Kidney (tissue), 22 donors: ENCODE results near the gene HAO2. TPM values are rescaled to one million over a fixed set of nuclear protein-coding genes. Genes with fewer than 3 reads are reported as not detected.

Experiments
- DNase-seq, 5 donors: peaks; one replicate each; pipeline ENCODE4 v3.0.0-alpha.2; 2013 to 2020
- FAIRE-seq: peaks from 2 replicates; lab custom pipeline; 2012; peaks lifted over from hg19 to GRCh38; lab: Jason Lieb, UNC
- H3K27ac ChIP-seq, 2 donors: one replicate each; pipeline ENCODE4 v1.7.0; 2013; ENCODE audit warnings: low read depth in 2 of 2, low read length in 2 of 2, inconsistent platforms in 1 of 2
- H3K27me3 ChIP-seq: one replicate; pipeline ENCODE4 v1.7.1; 2013; ENCODE audit warnings: low read length, inconsistent platforms; ENCODE audit not compliant: control insufficient read depth, insufficient read depth
- H3K36me3 ChIP-seq, 3 donors: one replicate each; pipeline versions ENCODE4 v1.7.0 to v1.7.1; 2013; ENCODE audit warnings: low read length in 3 of 3, control low read depth in 1 of 3, inconsistent platforms in 1 of 3; ENCODE audit not compliant: insufficient read depth in 3 of 3, control insufficient read depth in 2 of 3
- H3K4me1 ChIP-seq, 3 donors: one replicate each; pipeline versions ENCODE4 v1.7.0 to v1.7.1; 2013; ENCODE audit warnings: low read length in 3 of 3, inconsistent platforms in 1 of 3, low read depth in 1 of 3; ENCODE audit not compliant: control insufficient read depth in 2 of 3, insufficient read depth in 2 of 3
- H3K4me3 ChIP-seq, 3 donors: one replicate each; pipeline versions ENCODE4 v1.7.0 to v1.8.1; 2013; ENCODE audit warnings: low read length in 3 of 3, control low read depth in 1 of 3, inconsistent platforms in 1 of 3
- H3K9ac ChIP-seq, 3 donors: one replicate each; pipeline versions ENCODE4 v1.7.0 to v1.7.1; 2013; ENCODE audit warnings: low read length in 3 of 3, control low read depth in 1 of 3, inconsistent platforms in 1 of 3
- H3K9me3 ChIP-seq, 3 donors: one replicate each; pipeline versions ENCODE4 v1.7.0 to v1.7.1; 2013; ENCODE audit warnings: low read length in 3 of 3, control low read depth in 1 of 3, inconsistent platforms in 1 of 3; ENCODE audit not compliant: control insufficient read depth in 2 of 3, insufficient read depth in 1 of 3
- CTCF ChIP-seq: IDR thresholded peaks from 3 replicates; pipeline ENCODE4 v1.5.1; 2012; ENCODE audit warnings: mild to moderate bottlenecking, moderate library complexity, borderline replicate concordance; ENCODE audit not compliant: insufficient read depth; ENCODE audit errors: extremely low read depth
- intact Hi-C: fragments of 100-400 bp; cut with DNase I; formaldehyde crosslinking; loops from one replicate; pipeline ENCODE4 v1.11.1; 2022
- long read RNA-seq, 10 donors: library from polyadenylated mRNA in 1 of 10; unstranded in 1 of 10; transcript quantifications; one replicate each; pipeline ENCODE4 v2.0.0 and lab custom pipeline, GENCODE V29; 2021 to 2026
- polyA plus RNA-seq: library from polyadenylated mRNA; stranded (reverse); fragments of 350-450 nt; fragmentation: Illumina TruSeq; extraction: RNeasy Lipid Tissue Mini Kit (QIAGEN cat#74804); gene quantifications from one replicate; pipeline ENCODE4 v1.2.3, GENCODE V29; 2014; ENCODE audit warnings: low read depth, low replicate concordance; ENCODE audit not compliant: insufficient read depth
- total RNA-seq: library from RNA; stranded (reverse); fragmentation: NEBNext Ultra II Directional; extraction: Animal tissue kit (Norgen Biotek cat#: 25700); gene quantifications from one replicate; pipeline ENCODE4 v1.2.1, GENCODE V29; 2021
- donor health status: control.
- donor health status: control.
- donor health status: control.
- donor health status: control.
- donor health status: control.
- donor health status: DM: yes; HTN: yes; CAD: no.
- donor health status: Normal renal cell carcinoma (clear cell type).

Gene HAO2
- total RNA-seq, result 1.9 TPM
- polyA plus RNA-seq, result 183 TPM
- long read RNA-seq, donor 1, transcript HAO2-205 (9 exons, 1,696 nt), result major isoform, 6 of 10 reads
- long read RNA-seq, donor 1, partial matches to known transcripts, result 0 of 10 reads
- long read RNA-seq, donor 1, other reads (novel, unspliced or antisense), result 0 of 10 reads
- long read RNA-seq, donor 2, transcript HAO2-205 (9 exons, 1,696 nt), result major isoform, 15 of 28 reads
- long read RNA-seq, donor 2, partial matches to known transcripts, result 0 of 28 reads
- long read RNA-seq, donor 2, other reads (novel, unspliced or antisense), result 11 of 28 reads
- long read RNA-seq, donor 3, transcript HAO2-205 (9 exons, 1,696 nt), result major isoform, 15 of 27 reads
- long read RNA-seq, donor 3, partial matches to known transcripts, result 6 of 27 reads
- long read RNA-seq, donor 3, other reads (novel, unspliced or antisense), result 0 of 27 reads
- long read RNA-seq, donor 4, partial matches to known transcripts, result 0 of 4 reads
- long read RNA-seq, donor 4, other reads (novel, unspliced or antisense), result 0 of 4 reads
- long read RNA-seq, donor 5, partial matches to known transcripts, result 0 of 1 reads
- long read RNA-seq, donor 5, other reads (novel, unspliced or antisense), result 0 of 1 reads
- long read RNA-seq, donor 6, transcript HAO2-205 (9 exons, 1,696 nt), result major isoform, 13 of 55 reads
- long read RNA-seq, donor 6, transcript HAO2-201 (8 exons, 1,417 nt), result minor isoform, 12 of 55 reads
- long read RNA-seq, donor 6, partial matches to known transcripts, result 10 of 55 reads
- long read RNA-seq, donor 6, other reads (novel, unspliced or antisense), result 18 of 55 reads
- long read RNA-seq, donor 7, partial matches to known transcripts, result 0 of 1 reads
- long read RNA-seq, donor 7, other reads (novel, unspliced or antisense), result 1 of 1 reads
- long read RNA-seq, donor 8, partial matches to known transcripts, result 0 of 6 reads
- long read RNA-seq, donor 8, other reads (novel, unspliced or antisense), result 0 of 6 reads
- long read RNA-seq, donor 9, partial matches to known transcripts, result 0 of 3 reads
- long read RNA-seq, donor 9, other reads (novel, unspliced or antisense), result 0 of 3 reads
- long read RNA-seq, donor 10, transcript HAO2-205 (9 exons, 1,696 nt), result major isoform, 10 of 20 reads
- long read RNA-seq, donor 10, partial matches to known transcripts, result 5 of 20 reads
- long read RNA-seq, donor 10, other reads (novel, unspliced or antisense), result 0 of 20 reads

- Histone ChIP-seq H3K36me3 (no peaks in the 10 kb centered on the region), H3K4me3 (peak within 1 kb of the TSS; percentile 46 to 75 (median 52)), H3K27me3 (no peaks in the 10 kb centered on the region), H3K9me3 (no peaks in the 10 kb centered on the region), H3K9ac (peak within 1 kb of the TSS in 2 of 3 donors; percentile 38 to 41), H3K4me1 (peaks cover 0 to 12% (median 5%) of the 10 kb centered on the region in 3 donors), H3K27ac (peak within 1 kb of the TSS; percentile 44 to 55)
- TF ChIP-seq CTCF, result no peak
- DNase-seq, result peak in 1 of 5 donors; percentile 50
- intact Hi-C loops, result no loop called here
- no peak for FAIRE-seq
These were observed at the start of gene HAO2 for GRCh38 chr1:119368554-119368953. HAO2 (plus strand) TSS chr1:119368785; CDS start chr1:119381086, 12,301 bp downstream.

GRCh38 chr1:119320100-119320499, 48.5 kb upstream of the HAO2 start:
- FAIRE-seq, result no peak

More at GRCh38 chr1:119320100-119320499, 48.5 kb upstream of the HAO2 start:
- no peak for DNase-seq
- Histone ChIP-seq H3K9me3 (no peaks in the 10 kb centered on the region), H3K27me3 (no peaks in the 10 kb centered on the region), H3K27ac (no peak overlapping the region), H3K9ac (no peak overlapping the region), H3K4me3 (no peak overlapping the region), H3K4me1 (peaks cover 0 to 27% (median 0%) of the 10 kb centered on the region in 3 donors), H3K36me3 (no peaks in the 10 kb centered on the region)
- intact Hi-C loops, result no loop called here
- TF ChIP-seq CTCF, result no peak
